GM20000 (cell line): Measurements from ENCODE around the gene TMEFF2.

Experiments
- DNase-seq: peaks from one replicate; pipeline ENCODE4 v3.0.0; 2012; ENCODE audit warnings: low spot score
- CTCF ChIP-seq: IDR thresholded peaks from 2 replicates; pipeline ENCODE4 v1.5.1; 2012; ENCODE audit warnings: mild to moderate bottlenecking, control low read depth; ENCODE audit errors: extremely low read depth, missing control alignments

Gene TMEFF2

GRCh38 chr2:192216336-192216735, 21.6 kb upstream of the TMEFF2 start:
- no peak for DNase-seq
- TF ChIP-seq CTCF, result no peak

- no peak for DNase-seq
- TF ChIP-seq CTCF, result no peak
These were observed 20.6 kb upstream of the TMEFF2 start for GRCh38 chr2:192215096-192215877.

- no peak for DNase-seq
- no peak for TF ChIP-seq CTCF
These were observed 14.1 kb upstream of the TMEFF2 start for GRCh38 chr2:192208848-192209247.

GRCh38 chr2:192206399-192206798, 11.7 kb upstream of the TMEFF2 start:
- TF ChIP-seq CTCF, result no peak
- DNase-seq, result no peak

GRCh38 chr2:192203876-192204275, 9.1 kb upstream of the TMEFF2 start:
- TF ChIP-seq CTCF, result no peak
- DNase-seq, result no peak

- DNase-seq, result no peak
- TF ChIP-seq CTCF, result no peak
These were observed 7.6 kb upstream of the TMEFF2 start for GRCh38 chr2:192202373-192202772.

- DNase-seq, result no peak
- no peak for TF ChIP-seq CTCF
These were observed 6.4 kb upstream of the TMEFF2 start for GRCh38 chr2:192201116-192201515.
